ENCODE data around the gene VTA1.

DNA sequence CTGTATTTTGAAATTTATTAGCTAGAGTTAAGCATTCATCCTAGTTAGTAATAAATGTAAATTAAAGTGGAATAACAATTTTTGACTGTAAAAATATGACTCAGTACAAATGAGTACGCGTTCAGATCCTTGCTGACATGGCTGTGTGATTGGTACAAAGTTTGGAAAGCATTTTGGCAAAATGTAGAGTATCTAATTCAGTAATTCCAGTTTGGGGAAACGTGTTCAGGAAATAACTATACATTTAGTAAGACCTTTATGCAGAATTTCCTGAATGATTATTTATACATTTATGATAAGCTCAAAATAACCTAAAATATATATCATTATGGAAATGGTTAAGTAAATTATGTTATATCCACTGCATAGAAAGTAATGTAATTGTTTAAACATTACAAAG, 8.0 kb downstream of the VTA1 start:
- TF ChIP-seq POLR2AphosphoS5 (IDR thresholded peaks at IDR 0.05) (no peak), POLR2A (IDR thresholded peaks at IDR 0.05) (no peak), EP300 (IDR thresholded peaks at IDR 0.05) (no peak)
- TF ChIP-seq, protein P1, sequence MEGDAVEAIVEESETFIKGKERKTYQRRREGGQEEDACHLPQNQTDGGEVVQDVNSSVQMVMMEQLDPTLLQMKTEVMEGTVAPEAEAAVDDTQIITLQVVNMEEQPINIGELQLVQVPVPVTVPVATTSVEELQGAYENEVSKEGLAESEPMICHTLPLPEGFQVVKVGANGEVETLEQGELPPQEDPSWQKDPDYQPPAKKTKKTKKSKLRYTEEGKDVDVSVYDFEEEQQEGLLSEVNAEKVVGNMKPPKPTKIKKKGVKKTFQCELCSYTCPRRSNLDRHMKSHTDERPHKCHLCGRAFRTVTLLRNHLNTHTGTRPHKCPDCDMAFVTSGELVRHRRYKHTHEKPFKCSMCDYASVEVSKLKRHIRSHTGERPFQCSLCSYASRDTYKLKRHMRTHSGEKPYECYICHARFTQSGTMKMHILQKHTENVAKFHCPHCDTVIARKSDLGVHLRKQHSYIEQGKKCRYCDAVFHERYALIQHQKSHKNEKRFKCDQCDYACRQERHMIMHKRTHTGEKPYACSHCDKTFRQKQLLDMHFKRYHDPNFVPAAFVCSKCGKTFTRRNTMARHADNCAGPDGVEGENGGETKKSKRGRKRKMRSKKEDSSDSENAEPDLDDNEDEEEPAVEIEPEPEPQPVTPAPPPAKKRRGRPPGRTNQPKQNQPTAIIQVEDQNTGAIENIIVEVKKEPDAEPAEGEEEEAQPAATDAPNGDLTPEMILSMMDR (IDR thresholded peaks at IDR 0.05), result no peak

All from stomach (tissue), 4 donors.